HG03521 (cell line): ENCODE data around the gene CLASP1.
"Not testable (repeated sequence)": the region's sequence is repeated elsewhere in the genome, so short reads cannot be mapped to it uniquely, and the experiment has no call there.

Experiments
- ATAC-seq: cut with Tn5 transposase; IDR thresholded peaks from one replicate; pipeline ENCODE4 v1.9.1; 2021; ENCODE audit warnings: mild to moderate bottlenecking, moderate library complexity; ENCODE audit not compliant: unreplicated experiment

Gene CLASP1

GRCh38 chr2:121625953-121626352 is 23.3 kb downstream of the CLASP1 start:
- no peak for ATAC-seq

- no peak for ATAC-seq
Observed at GRCh38 chr2:121617042-121617599, 32.1 kb downstream of the CLASP1 start.

GRCh38 chr2:121613774-121614173 is 35.5 kb downstream of the CLASP1 start:
- ATAC-seq = no peak

- no peak for ATAC-seq
Observed at GRCh38 chr2:121613152-121613551, 36.1 kb downstream of the CLASP1 start.

GRCh38 chr2:121611730-121612705 is 37.2 kb downstream of the CLASP1 start:
- no peak for ATAC-seq

- ATAC-seq = not testable (repeated sequence)
Observed at GRCh38 chr2:121611048-121611649, 38.1 kb downstream of the CLASP1 start.

- ATAC-seq = not testable (repeated sequence)
Observed at GRCh38 chr2:121610487-121610874, 38.8 kb downstream of the CLASP1 start.

- ATAC-seq = no peak
Observed at GRCh38 chr2:121608967-121609366, 40.3 kb downstream of the CLASP1 start.

- ATAC-seq = no peak
Observed at GRCh38 chr2:121608367-121608766, 40.9 kb downstream of the CLASP1 start.

GRCh38 chr2:121605820-121606733 is 43.2 kb downstream of the CLASP1 start:
- ATAC-seq = no peak

- ATAC-seq = no peak
Observed at GRCh38 chr2:121603185-121603584, 46.1 kb downstream of the CLASP1 start.

- peak; percentile 52 for ATAC-seq
Observed at GRCh38 chr2:121599963-121600651, 49.2 kb downstream of the CLASP1 start.

- no peak for ATAC-seq
Observed at GRCh38 chr2:121598087-121598486, 51.2 kb downstream of the CLASP1 start.

GRCh38 chr2:121596221-121597080 is 52.8 kb downstream of the CLASP1 start:
- peak; percentile 62 for ATAC-seq

GRCh38 chr2:121595012-121595891 is 54.0 kb downstream of the CLASP1 start:
- ATAC-seq = no peak

GRCh38 chr2:121591199-121591598 is 58.1 kb downstream of the CLASP1 start:
- no peak for ATAC-seq

- no peak for ATAC-seq
Observed at GRCh38 chr2:121588357-121588756, 60.9 kb downstream of the CLASP1 start.

GRCh38 chr2:121587131-121587530 is 62.1 kb downstream of the CLASP1 start:
- no peak for ATAC-seq
